ENCODE measurements around the gene SERPINA4.
"Not testable (repeated sequence)": the region's sequence is repeated elsewhere in the genome, so short reads cannot be mapped to it uniquely, and the experiment has no call there.

SERPINA4 gene

GRCh38 chr14:94608966-94609365, 47.7 kb downstream of the SERPINA4 start:
- WGBS (ENCODE audit: insufficient coverage): no CpG with 5 or more reads among the region's 1 CpG
- H3K27me3 ChIP-seq (replicated peaks in 2 of 5; ENCODE audit: control insufficient read depth in 4 of 5, insufficient read depth in 5 of 5, low read length in 4 of 5): peaks cover 0 to 11% (median 0%) of the 10 kb centered on the region in 5 experiments
- H3K4me1 ChIP-seq (ENCODE audit: control extremely low read depth in 1 of 4, control insufficient read depth in 4 of 4, insufficient read depth in 4 of 4, low read length in 3 of 4); H3K9me3 ChIP-seq (ENCODE audit: control extremely low read depth in 1 of 5, control insufficient read depth in 4 of 5, insufficient read depth in 2 of 5, low read depth in 1 of 5, low read length in 4 of 5); H3K4me3 ChIP-seq (ENCODE audit: control insufficient read depth in 1 of 7, extremely low read depth in 1 of 7, insufficient read depth in 4 of 7, low read depth in 2 of 7, low read length in 6 of 7); H3K27ac ChIP-seq (ENCODE audit: insufficient read depth in 1 of 2, low read depth in 1 of 2, low read length in 2 of 2, poor library complexity in 1 of 2, severe bottlenecking in 2 of 2); CTCF ChIA-PET; DNase-seq; POLR2A ChIA-PET; H3K36me3 ChIP-seq (ENCODE audit: control insufficient read depth in 4 of 4, insufficient read depth in 4 of 4, low read length in 3 of 4): not testable (repeated sequence)

- peaks cover 0 to 8% (median 0%) of the 10 kb centered on the region in 5 experiments for H3K27me3 ChIP-seq (replicated peaks in 2 of 5; ENCODE audit: control insufficient read depth in 4 of 5, insufficient read depth in 5 of 5, low read length in 4 of 5)
- no peaks in the 10 kb centered on the region for H3K36me3 ChIP-seq (ENCODE audit: control insufficient read depth in 4 of 4, insufficient read depth in 4 of 4, low read length in 3 of 4)
- H3K9me3 ChIP-seq (ENCODE audit: control extremely low read depth in 1 of 5, control insufficient read depth in 4 of 5, insufficient read depth in 2 of 5, low read depth in 1 of 5, low read length in 4 of 5): peaks cover 0 to 6% (median 0%) of the 10 kb centered on the region in 5 experiments
- no peak for DNase-seq
- H3K27ac ChIP-seq (ENCODE audit: insufficient read depth in 1 of 2, low read depth in 1 of 2, low read length in 2 of 2, poor library complexity in 1 of 2, severe bottlenecking in 2 of 2): no peak overlapping the region
- 87% methylated on average over 3 of the region's 5 CpGs for WGBS (ENCODE audit: insufficient coverage)
- ChIA-PET CTCF (interaction anchor here (0.5 kb wide), 1 partner anchor 26 kb away, joined by 3 read pairs; no protein-coding TSS in a partner anchor), POLR2A (no interaction called here)
- no peaks in the 10 kb centered on the region for H3K4me1 ChIP-seq (ENCODE audit: control extremely low read depth in 1 of 4, control insufficient read depth in 4 of 4, insufficient read depth in 4 of 4, low read length in 3 of 4)
- H3K4me3 ChIP-seq (ENCODE audit: control insufficient read depth in 1 of 7, extremely low read depth in 1 of 7, insufficient read depth in 4 of 7, low read depth in 2 of 7, low read length in 6 of 7): no peak overlapping the region
These were observed 49.9 kb downstream of the SERPINA4 start for GRCh38 chr14:94611179-94611578.

DNA sequence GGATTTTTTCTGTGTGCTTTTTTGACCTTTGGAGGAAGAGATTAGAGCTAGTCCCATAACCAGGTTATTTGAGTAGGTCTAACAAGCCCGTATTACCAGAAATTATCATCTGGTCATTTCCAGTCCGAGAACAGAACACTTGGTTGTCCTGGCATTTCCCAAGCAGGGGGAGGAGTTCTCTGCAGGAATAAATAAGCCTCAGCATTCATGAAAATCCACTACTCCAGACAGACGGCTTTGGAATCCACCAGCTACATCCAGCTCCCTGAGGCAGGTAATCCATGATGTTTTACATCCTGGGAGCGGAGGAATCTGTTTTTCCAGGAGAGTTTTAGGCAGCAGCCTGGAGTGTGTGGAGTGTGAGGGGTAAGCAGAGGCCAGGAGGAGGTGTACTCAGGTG, 50.9 kb downstream of the SERPINA4 start, which contains the start of gene SERPINA3:
SERPINA3 (plus strand) TSS at position 218 of the 400 bp plus-strand sequence. CDS start 2,051 bp downstream, outside the sequence.
- WGBS (ENCODE audit: insufficient coverage): 95% methylated on average over 3 of the region's 4 CpGs
- CTCF ChIA-PET: no interaction called here
- H3K27me3 ChIP-seq (replicated peaks in 2 of 5; ENCODE audit: control insufficient read depth in 4 of 5, insufficient read depth in 5 of 5, low read length in 4 of 5): peaks cover 0 to 6% (median 0%) of the 10 kb centered on the region in 5 experiments
- peaks cover 0 to 15% (median 3%) of the 10 kb centered on the region in 5 experiments for H3K9me3 ChIP-seq (ENCODE audit: control extremely low read depth in 1 of 5, control insufficient read depth in 4 of 5, insufficient read depth in 2 of 5, low read depth in 1 of 5, low read length in 4 of 5)
- H3K4me1 ChIP-seq (ENCODE audit: control extremely low read depth in 1 of 4, control insufficient read depth in 4 of 4, insufficient read depth in 4 of 4, low read length in 3 of 4): no peaks in the 10 kb centered on the region
- no peak within 1 kb of the TSS for H3K27ac ChIP-seq (ENCODE audit: insufficient read depth in 1 of 2, low read depth in 1 of 2, low read length in 2 of 2, poor library complexity in 1 of 2, severe bottlenecking in 2 of 2)
- H3K4me3 ChIP-seq (ENCODE audit: control insufficient read depth in 1 of 7, extremely low read depth in 1 of 7, insufficient read depth in 4 of 7, low read depth in 2 of 7, low read length in 6 of 7): no peak within 1 kb of the TSS
- no peaks in the 10 kb centered on the region for H3K36me3 ChIP-seq (ENCODE audit: control insufficient read depth in 4 of 4, insufficient read depth in 4 of 4, low read length in 3 of 4)
- no peak for DNase-seq
- POLR2A ChIA-PET: no interaction called here

GRCh38 chr14:94612580-94613554, 51.6 kb downstream of the SERPINA4 start:
- H3K27me3 ChIP-seq (replicated peaks in 2 of 5; ENCODE audit: control insufficient read depth in 4 of 5, insufficient read depth in 5 of 5, low read length in 4 of 5): peaks cover 0 to 6% (median 0%) of the 10 kb centered on the region in 5 experiments
- H3K4me1 ChIP-seq (ENCODE audit: control extremely low read depth in 1 of 4, control insufficient read depth in 4 of 4, insufficient read depth in 4 of 4, low read length in 3 of 4): no peaks in the 10 kb centered on the region
- no peaks in the 10 kb centered on the region for H3K36me3 ChIP-seq (ENCODE audit: control insufficient read depth in 4 of 4, insufficient read depth in 4 of 4, low read length in 3 of 4)
- peaks cover under 1 to 19% (median 7%) of the 10 kb centered on the region in 5 experiments for H3K9me3 ChIP-seq (ENCODE audit: control extremely low read depth in 1 of 5, control insufficient read depth in 4 of 5, insufficient read depth in 2 of 5, low read depth in 1 of 5, low read length in 4 of 5)
- no peak overlapping the region for H3K27ac ChIP-seq (ENCODE audit: insufficient read depth in 1 of 2, low read depth in 1 of 2, low read length in 2 of 2, poor library complexity in 1 of 2, severe bottlenecking in 2 of 2)
- H3K4me3 ChIP-seq (ENCODE audit: control insufficient read depth in 1 of 7, extremely low read depth in 1 of 7, insufficient read depth in 4 of 7, low read depth in 2 of 7, low read length in 6 of 7): no peak overlapping the region
- whole genome bisulfite sequencing (ENCODE audit: insufficient coverage): 35% methylated on average over 4 of the region's 9 CpGs
- POLR2A ChIA-PET: no interaction called here
- CTCF ChIA-PET: interaction anchor here (0.6 kb wide), 1 partner anchor 78 kb away, joined by 3 read pairs; no protein-coding TSS in a partner anchor
- DNase-seq: no peak

DNA sequence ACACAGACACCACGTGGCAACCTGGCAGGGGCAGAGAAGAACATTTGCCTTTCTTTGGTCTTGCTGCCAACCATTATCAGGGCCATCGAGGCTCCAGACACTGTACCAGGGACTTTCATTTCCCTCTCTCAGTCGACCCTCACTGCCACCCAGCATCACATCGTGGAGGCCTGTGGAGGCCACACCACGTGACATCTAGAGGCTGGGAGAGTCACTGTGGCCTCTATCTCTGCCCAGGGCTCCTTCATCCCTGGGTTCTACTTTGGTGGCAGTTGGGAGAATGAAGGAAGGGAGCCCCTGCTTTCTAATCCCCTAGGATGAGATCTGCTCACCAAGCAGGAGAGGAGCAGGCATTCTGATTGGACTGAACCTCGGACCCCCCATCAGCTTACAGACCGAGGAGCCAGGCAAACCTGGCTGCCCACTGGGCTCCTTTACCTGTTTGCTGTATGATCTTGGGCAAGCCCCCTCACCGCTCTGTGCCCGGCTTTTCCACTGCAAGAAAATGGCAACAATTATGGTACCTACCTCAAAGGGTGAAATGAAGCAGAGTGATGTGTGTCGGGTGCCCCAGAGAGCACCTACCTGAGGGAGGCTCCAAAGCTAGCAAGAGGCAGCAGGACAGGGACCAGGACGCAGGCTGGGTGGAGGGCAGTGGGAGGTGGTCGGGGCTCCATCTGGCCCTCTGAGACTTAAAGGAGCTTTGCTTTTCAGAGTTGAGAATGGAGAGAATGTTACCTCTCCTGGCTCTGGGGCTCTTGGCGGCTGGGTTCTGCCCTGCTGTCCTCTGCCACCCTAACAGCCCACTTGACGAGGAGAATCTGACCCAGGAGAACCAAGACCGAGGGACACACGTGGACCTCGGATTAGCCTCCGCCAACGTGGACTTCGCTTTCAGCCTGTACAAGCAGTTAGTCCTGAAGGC, 52.7 kb downstream of the SERPINA4 start:
- WGBS (ENCODE audit: insufficient coverage): 94% methylated on average over 16 of the region's 20 CpGs
- Histone ChIP-seq H3K4me3 (ENCODE audit: control insufficient read depth in 1 of 7, extremely low read depth in 1 of 7, insufficient read depth in 4 of 7, low read depth in 2 of 7, low read length in 6 of 7) (no peak overlapping the region), H3K9me3 (ENCODE audit: control extremely low read depth in 1 of 5, control insufficient read depth in 4 of 5, insufficient read depth in 2 of 5, low read depth in 1 of 5, low read length in 4 of 5) (peaks cover 2 to 30% (median 17%) of the 10 kb centered on the region in 5 experiments), H3K27ac (ENCODE audit: insufficient read depth in 1 of 2, low read depth in 1 of 2, low read length in 2 of 2, poor library complexity in 1 of 2, severe bottlenecking in 2 of 2) (no peak overlapping the region), H3K4me1 (ENCODE audit: control extremely low read depth in 1 of 4, control insufficient read depth in 4 of 4, insufficient read depth in 4 of 4, low read length in 3 of 4) (no peaks in the 10 kb centered on the region), H3K27me3 (replicated peaks in 2 of 5; ENCODE audit: control insufficient read depth in 4 of 5, insufficient read depth in 5 of 5, low read length in 4 of 5) (peaks cover 0 to 6% (median 0%) of the 10 kb centered on the region in 5 experiments), H3K36me3 (ENCODE audit: control insufficient read depth in 4 of 4, insufficient read depth in 4 of 4, low read length in 3 of 4) (no peaks in the 10 kb centered on the region)
- POLR2A ChIA-PET: no interaction called here
- no peak for DNase-seq
- CTCF ChIA-PET: interaction anchor here (0.6 kb wide), 1 partner anchor 79 kb away, joined by 3 read pairs; no protein-coding TSS in a partner anchor

- Histone ChIP-seq H3K36me3 (ENCODE audit: control insufficient read depth in 4 of 4, insufficient read depth in 4 of 4, low read length in 3 of 4) (no peaks in the 10 kb centered on the region), H3K27ac (ENCODE audit: insufficient read depth in 1 of 2, low read depth in 1 of 2, low read length in 2 of 2, poor library complexity in 1 of 2, severe bottlenecking in 2 of 2) (no peak overlapping the region), H3K27me3 (replicated peaks in 2 of 5; ENCODE audit: control insufficient read depth in 4 of 5, insufficient read depth in 5 of 5, low read length in 4 of 5) (peaks cover 0 to 6% (median 0%) of the 10 kb centered on the region in 5 experiments), H3K4me3 (ENCODE audit: control insufficient read depth in 1 of 7, extremely low read depth in 1 of 7, insufficient read depth in 4 of 7, low read depth in 2 of 7, low read length in 6 of 7) (no peak overlapping the region), H3K9me3 (ENCODE audit: control extremely low read depth in 1 of 5, control insufficient read depth in 4 of 5, insufficient read depth in 2 of 5, low read depth in 1 of 5, low read length in 4 of 5) (peaks cover 2 to 36% (median 18%) of the 10 kb centered on the region in 5 experiments), H3K4me1 (ENCODE audit: control extremely low read depth in 1 of 4, control insufficient read depth in 4 of 4, insufficient read depth in 4 of 4, low read length in 3 of 4) (no peaks in the 10 kb centered on the region)
- ChIA-PET CTCF (no interaction called here), POLR2A (no interaction called here)
- no peak for DNase-seq
- over 99% methylated on average over 6 of the region's 7 CpGs for WGBS (ENCODE audit: insufficient coverage)
These were observed 53.6 kb downstream of the SERPINA4 start for GRCh38 chr14:94614802-94615201.

Data from common myeloid progenitor, CD34-positive (primary cell).